ENCODE results near the gene MEIS2.

The MEIS2 gene

GRCh38 chr15:37084602-37085001, 15.7 kb downstream of the MEIS2 start:
- H3K27me3 ChIP-seq (ENCODE audit: insufficient read depth, low read length, poor library complexity), result no peaks in the 10 kb centered on the region
- no peaks in the 10 kb centered on the region for H3K9me3 ChIP-seq (ENCODE audit: insufficient read depth, low read length, severe bottlenecking)
- H3K4me1 ChIP-seq (ENCODE audit: insufficient read depth, low read length), result no peaks in the 10 kb centered on the region
- no peaks in the 10 kb centered on the region for H4K20me1 ChIP-seq (ENCODE audit: insufficient read depth, low read length)
- H2AFZ ChIP-seq (ENCODE audit: low read depth, low read length), result no peak overlapping the region
- DNase-seq, result no peak
- TF ChIP-seq CTCF (IDR thresholded peaks at IDR 0.05; ENCODE audit: borderline replicate concordance, extremely low read depth, low read length, poor library complexity, severe bottlenecking), result no peak
- no peak for TF ChIP-seq EZH2 (IDR thresholded peaks at IDR 0.05; ENCODE audit: borderline replicate concordance, low read depth, low read length, severe bottlenecking)
- H3K27ac ChIP-seq (ENCODE audit: low read length), result no peak overlapping the region
- no peak overlapping the region for H3K9ac ChIP-seq (ENCODE audit: low read depth, low read length)
- no peak overlapping the region for H3K4me2 ChIP-seq (ENCODE audit: insufficient read depth, low read length)
- no peaks in the 10 kb centered on the region for H3K79me2 ChIP-seq (ENCODE audit: insufficient read depth, low read length)
- no peak for ATAC-seq (ENCODE audit: insufficient read depth, low read depth)
- no peaks in the 10 kb centered on the region for H3K36me3 ChIP-seq (ENCODE audit: insufficient read depth, low read length)
- no peak overlapping the region for H3K4me3 ChIP-seq (ENCODE audit: low read depth in 1 of 2, low read length in 2 of 2)

DNA sequence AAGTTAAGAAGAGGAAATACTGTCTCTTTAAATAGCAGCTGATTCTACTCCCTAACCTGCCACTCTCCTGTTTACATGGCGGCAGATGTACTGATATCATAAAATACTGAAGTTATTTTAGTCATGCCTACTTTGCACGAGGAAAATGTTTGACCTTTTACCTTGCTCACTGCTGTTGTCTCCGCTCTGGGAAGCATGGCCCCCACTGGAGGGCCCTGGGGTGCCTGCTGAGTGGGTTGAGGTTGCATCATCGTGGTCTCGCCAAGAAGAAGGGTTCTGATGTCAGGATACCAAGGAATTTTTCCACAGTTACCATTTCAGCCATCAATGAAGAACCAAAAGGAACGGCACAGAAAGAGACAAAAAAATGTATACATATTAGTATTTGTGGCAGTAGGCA, 16.7 kb downstream of the MEIS2 start:
- Histone ChIP-seq H3K9me3 (ENCODE audit: insufficient read depth, low read length, severe bottlenecking) (no peaks in the 10 kb centered on the region), H4K20me1 (ENCODE audit: insufficient read depth, low read length) (no peaks in the 10 kb centered on the region), H3K4me2 (ENCODE audit: insufficient read depth, low read length) (no peak overlapping the region), H3K27ac (ENCODE audit: low read length) (no peak overlapping the region), H3K79me2 (ENCODE audit: insufficient read depth, low read length) (no peaks in the 10 kb centered on the region), H3K4me3 (ENCODE audit: low read depth in 1 of 2, low read length in 2 of 2) (no peak overlapping the region), H3K9ac (ENCODE audit: low read depth, low read length) (no peak overlapping the region), H3K36me3 (ENCODE audit: insufficient read depth, low read length) (no peaks in the 10 kb centered on the region), H2AFZ (ENCODE audit: low read depth, low read length) (no peak overlapping the region), H3K4me1 (ENCODE audit: insufficient read depth, low read length) (no peaks in the 10 kb centered on the region), H3K27me3 (ENCODE audit: insufficient read depth, low read length, poor library complexity) (no peaks in the 10 kb centered on the region)
- DNase-seq (no peak), ATAC-seq (ENCODE audit: insufficient read depth, low read depth) (no peak)
- TF ChIP-seq CTCF (IDR thresholded peaks at IDR 0.05; ENCODE audit: borderline replicate concordance, extremely low read depth, low read length, poor library complexity, severe bottlenecking), result no peak
- no peak for TF ChIP-seq EZH2 (IDR thresholded peaks at IDR 0.05; ENCODE audit: borderline replicate concordance, low read depth, low read length, severe bottlenecking)

DNA sequence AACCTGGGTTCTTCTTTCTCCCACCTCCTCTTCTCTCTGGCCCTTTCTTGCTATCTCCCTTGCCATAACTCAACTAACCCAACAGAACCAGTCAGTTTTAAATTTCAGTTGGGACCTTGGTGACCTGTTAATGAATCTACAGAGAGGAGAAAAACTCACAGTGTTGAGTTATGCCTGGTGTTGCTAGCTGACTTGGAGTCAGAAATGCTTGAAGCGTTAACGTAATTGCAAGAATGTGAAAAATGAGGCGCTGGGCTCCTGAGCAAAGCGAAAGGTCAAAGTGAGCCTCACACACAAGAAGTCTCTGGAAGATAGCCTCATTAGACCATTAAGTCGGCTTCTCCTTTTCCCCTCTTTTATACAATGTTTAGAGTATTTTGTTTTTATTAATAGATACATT, 18.4 kb downstream of the MEIS2 start:
- no peak overlapping the region for H3K27ac ChIP-seq (ENCODE audit: low read length)
- ATAC-seq (ENCODE audit: insufficient read depth, low read depth) (no peak), DNase-seq (no peak)
- no peaks in the 10 kb centered on the region for H3K4me1 ChIP-seq (ENCODE audit: insufficient read depth, low read length)
- no peaks in the 10 kb centered on the region for H3K27me3 ChIP-seq (ENCODE audit: insufficient read depth, low read length, poor library complexity)
- H3K9ac ChIP-seq (ENCODE audit: low read depth, low read length), result no peak overlapping the region
- H3K4me3 ChIP-seq (ENCODE audit: low read depth in 1 of 2, low read length in 2 of 2), result no peak overlapping the region
- no peak overlapping the region for H3K4me2 ChIP-seq (ENCODE audit: insufficient read depth, low read length)
- H3K79me2 ChIP-seq (ENCODE audit: insufficient read depth, low read length), result no peaks in the 10 kb centered on the region
- H2AFZ ChIP-seq (ENCODE audit: low read depth, low read length), result no peak overlapping the region
- H4K20me1 ChIP-seq (ENCODE audit: insufficient read depth, low read length), result no peaks in the 10 kb centered on the region
- TF ChIP-seq EZH2 (IDR thresholded peaks at IDR 0.05; ENCODE audit: borderline replicate concordance, low read depth, low read length, severe bottlenecking) (no peak), CTCF (IDR thresholded peaks at IDR 0.05; ENCODE audit: borderline replicate concordance, extremely low read depth, low read length, poor library complexity, severe bottlenecking) (no peak)
- no peaks in the 10 kb centered on the region for H3K9me3 ChIP-seq (ENCODE audit: insufficient read depth, low read length, severe bottlenecking)
- H3K36me3 ChIP-seq (ENCODE audit: insufficient read depth, low read length), result no peaks in the 10 kb centered on the region

All from DND-41 (cell line).